Hepatocyte (in vitro differentiated cells): ENCODE data around the gene HMGCL. TPM values are rescaled to one million over a fixed set of nuclear protein-coding genes. Genes with fewer than 3 reads are reported as not detected.
"Not testable (repeated sequence)": the region's sequence is repeated elsewhere in the genome, so short reads cannot be mapped to it uniquely, and the experiment has no call there.

Experiments used
- DNase-seq: peaks from one replicate; pipeline ENCODE4 v3.0.0-alpha.2; 2016; ENCODE audit warnings: low spot score
- H2AFZ ChIP-seq: fragments of 200-600 bp; sonication (generic); 2 replicates; pipeline ENCODE4 v1.6.0; 2016; ENCODE audit warnings: antibody characterized with exemption, mild to moderate bottlenecking
- H3K27ac ChIP-seq: fragments of 200-600 bp; sonication (generic); 2 replicates; pipeline ENCODE4 v1.5.1; 2016; ENCODE audit warnings: mild to moderate bottlenecking
- H3K27me3 ChIP-seq: fragments of 200-600 bp; sonication (generic); 2 replicates; pipeline ENCODE4 v1.6.1; 2016
- H3K36me3 ChIP-seq: fragments of 200-600 bp; sonication (generic); replicated peaks from 2 replicates; pipeline ENCODE4 v1.5.1; 2016; ENCODE audit warnings: low read depth; ENCODE audit not compliant: insufficient read depth
- H3K4me1 ChIP-seq: fragments of 200-600 bp; sonication (generic); 2 replicates; pipeline ENCODE4 v1.5.1; 2016; ENCODE audit warnings: mild to moderate bottlenecking, moderate library complexity; ENCODE audit not compliant: insufficient read depth
- H3K4me2 ChIP-seq: fragments of 200-600 bp; sonication (generic); 2 replicates; pipeline ENCODE4 v1.6.0; 2016
- H3K4me3 ChIP-seq: fragments of 200-600 bp; sonication (generic); 2 replicates; pipeline ENCODE4 v1.5.1; 2016; ENCODE audit warnings: mild to moderate bottlenecking
- H3K79me2 ChIP-seq: fragments of 200-600 bp; sonication (generic); 2 replicates; pipeline ENCODE4 v1.6.0; 2017; ENCODE audit warnings: mild to moderate bottlenecking
- H3K9me2 ChIP-seq: fragments of 200-600 bp; sonication (generic); replicated peaks from 2 replicates; pipeline ENCODE4 v1.6.0; 2017; ENCODE audit warnings: mild to moderate bottlenecking; ENCODE audit not compliant: insufficient read depth
- H3K9me3 ChIP-seq: fragments of 200-600 bp; sonication (generic); 2 replicates; pipeline ENCODE4 v1.5.1; 2016; ENCODE audit warnings: low read depth, mild to moderate bottlenecking
- H4K20me1 ChIP-seq: fragments of 200-600 bp; sonication (generic); 2 replicates; pipeline ENCODE4 v1.6.0; 2016; ENCODE audit warnings: mild to moderate bottlenecking; ENCODE audit not compliant: insufficient read depth, poor library complexity, severe bottlenecking
- EZH2 ChIP-seq: fragments of 200-600 bp; sonication (generic); IDR thresholded peaks from 2 replicates; pipeline ENCODE4 v1.6.1; 2016; ENCODE audit warnings: antibody characterized with exemption, mild to moderate bottlenecking, borderline replicate concordance
- EZH2phosphoT487 ChIP-seq: fragments of 200-600 bp; sonication (generic); IDR thresholded peaks from one replicate; pipeline ENCODE4 v1.6.1; 2018; ENCODE audit warnings: antibody characterized with exemption, mild to moderate bottlenecking, low read depth, moderate library complexity; ENCODE audit not compliant: unreplicated experiment, severe bottlenecking
- WGBS: methylation state at CpG from one replicate; pipeline ENCODE4 v1.1.6; 2016; ENCODE audit warnings: low lambda C conversion rate; ENCODE audit errors: missing lambda C conversion rate; 5-methylcytosine and 5-hydroxymethylcytosine counted together
- polyA plus RNA-seq: library from polyadenylated mRNA; unstranded; fragments of >200 nt; fragmentation: Nextera tagmentation; extraction: Ambion mirVana; gene quantifications from 2 replicates; pipeline ENCODE4 v1.2.1, GENCODE V29; 2016
- total RNA-seq: library from RNA; depleted of rRNA; stranded (reverse); fragments of >200 nt; gene quantifications from 2 replicates; pipeline ENCODE4 v1.2.3, GENCODE V29; 2014
- TF ChIP-seq, protein P1 (sequence below): fragments of 200-600 bp; sonication (generic); IDR thresholded peaks from 2 replicates; pipeline ENCODE4 v1.5.1; 2016; ENCODE audit warnings: antibody characterized with exemption, mild to moderate bottlenecking; ENCODE audit not compliant: poor library complexity

HMGCL gene
- total and polyA plus RNA-seq, 2 experiments from 2014 or later: 78.5 to 90.7 TPM

DNA sequence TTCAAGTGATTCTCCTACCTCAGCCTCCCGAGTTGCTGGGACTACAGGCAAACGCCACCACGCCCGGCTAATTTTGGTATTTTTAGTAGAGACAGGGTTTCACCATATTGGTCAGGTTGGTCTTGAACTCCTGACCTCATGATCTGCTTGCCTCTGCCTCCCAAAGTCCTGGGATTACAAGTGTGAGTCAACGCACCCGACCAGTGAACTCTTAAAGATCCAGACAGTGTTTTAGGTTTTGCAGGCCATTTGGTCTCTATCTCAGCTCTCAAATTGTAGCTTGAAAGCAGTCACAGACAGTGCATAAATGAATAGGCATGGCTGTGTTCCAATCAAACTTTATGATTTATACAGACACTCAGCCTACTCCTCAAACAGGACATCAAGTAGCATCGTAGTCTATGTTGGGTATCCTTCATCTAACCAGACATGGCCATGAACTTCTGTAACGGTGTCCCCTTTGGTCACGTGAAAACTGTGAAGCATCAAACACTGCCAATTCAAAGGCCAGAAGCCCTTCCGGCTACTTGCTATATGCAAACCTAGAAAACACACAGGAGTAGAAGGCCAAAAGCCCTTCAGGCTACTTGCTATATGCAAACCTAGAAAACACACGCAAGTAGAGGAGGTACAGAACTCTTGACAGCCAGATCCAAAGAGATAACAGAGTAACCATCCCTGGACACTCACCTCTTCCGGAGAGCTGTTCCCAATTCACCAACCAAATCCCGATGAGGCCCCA is 39.7 kb upstream of the HMGCL start:
- H3K4me3 ChIP-seq: no peak overlapping the region
- no peaks in the 10 kb centered on the region for H3K9me3 ChIP-seq
- no peak overlapping the region for H2AFZ ChIP-seq
- DNase-seq: no peak
- TF ChIP-seq EZH2phosphoT487: no peak
- no peak for TF ChIP-seq EZH2
- TF ChIP-seq, protein P1, sequence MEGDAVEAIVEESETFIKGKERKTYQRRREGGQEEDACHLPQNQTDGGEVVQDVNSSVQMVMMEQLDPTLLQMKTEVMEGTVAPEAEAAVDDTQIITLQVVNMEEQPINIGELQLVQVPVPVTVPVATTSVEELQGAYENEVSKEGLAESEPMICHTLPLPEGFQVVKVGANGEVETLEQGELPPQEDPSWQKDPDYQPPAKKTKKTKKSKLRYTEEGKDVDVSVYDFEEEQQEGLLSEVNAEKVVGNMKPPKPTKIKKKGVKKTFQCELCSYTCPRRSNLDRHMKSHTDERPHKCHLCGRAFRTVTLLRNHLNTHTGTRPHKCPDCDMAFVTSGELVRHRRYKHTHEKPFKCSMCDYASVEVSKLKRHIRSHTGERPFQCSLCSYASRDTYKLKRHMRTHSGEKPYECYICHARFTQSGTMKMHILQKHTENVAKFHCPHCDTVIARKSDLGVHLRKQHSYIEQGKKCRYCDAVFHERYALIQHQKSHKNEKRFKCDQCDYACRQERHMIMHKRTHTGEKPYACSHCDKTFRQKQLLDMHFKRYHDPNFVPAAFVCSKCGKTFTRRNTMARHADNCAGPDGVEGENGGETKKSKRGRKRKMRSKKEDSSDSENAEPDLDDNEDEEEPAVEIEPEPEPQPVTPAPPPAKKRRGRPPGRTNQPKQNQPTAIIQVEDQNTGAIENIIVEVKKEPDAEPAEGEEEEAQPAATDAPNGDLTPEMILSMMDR: no peak
- H3K36me3 ChIP-seq: no peaks in the 10 kb centered on the region
- no peaks in the 10 kb centered on the region for H3K4me1 ChIP-seq
- no peaks in the 10 kb centered on the region for H3K9me2 ChIP-seq
- no peaks in the 10 kb centered on the region for H3K27me3 ChIP-seq
- 91% methylated on average over 13 of the region's 13 CpGs for WGBS
- no peak overlapping the region for H3K4me2 ChIP-seq
- peaks cover 6% of the 10 kb centered on the region for H3K79me2 ChIP-seq
- no peaks in the 10 kb centered on the region for H4K20me1 ChIP-seq
- H3K27ac ChIP-seq: no peak overlapping the region

DNA sequence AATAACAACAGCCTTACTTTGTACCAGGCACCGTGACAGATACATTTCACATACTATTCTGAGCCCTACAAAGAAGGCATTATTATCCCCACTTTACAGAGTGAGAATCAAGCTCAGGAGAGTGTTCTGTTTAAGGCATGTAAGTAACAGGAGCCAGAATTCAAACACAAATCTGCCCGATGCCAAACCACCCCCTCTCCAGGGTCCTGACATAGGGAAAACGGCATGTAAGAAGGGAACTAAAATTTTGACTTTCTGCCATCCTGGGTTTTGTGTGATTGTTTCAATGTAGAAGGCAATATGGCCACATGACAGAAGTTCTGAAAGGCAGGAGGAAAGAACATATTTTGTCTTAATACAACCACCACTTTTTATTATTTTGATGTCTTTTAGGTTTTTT is 37.4 kb upstream of the HMGCL start:
- Histone ChIP-seq H3K9me2 (no peaks in the 10 kb centered on the region), H3K4me2 (no peak overlapping the region), H3K4me3 (no peak overlapping the region), H3K36me3 (no peaks in the 10 kb centered on the region), H3K27me3 (no peaks in the 10 kb centered on the region), H3K4me1 (no peaks in the 10 kb centered on the region), H3K27ac (no peak overlapping the region), H4K20me1 (no peaks in the 10 kb centered on the region), H2AFZ (no peak overlapping the region), H3K9me3 (no peaks in the 10 kb centered on the region), H3K79me2 (peaks cover 6% of the 10 kb centered on the region)
- 92% methylated on average over 3 of the region's 3 CpGs for WGBS
- TF ChIP-seq EZH2phosphoT487 (no peak), EZH2 (no peak)
- TF ChIP-seq, protein P1: no peak
- no peak for DNase-seq

DNA sequence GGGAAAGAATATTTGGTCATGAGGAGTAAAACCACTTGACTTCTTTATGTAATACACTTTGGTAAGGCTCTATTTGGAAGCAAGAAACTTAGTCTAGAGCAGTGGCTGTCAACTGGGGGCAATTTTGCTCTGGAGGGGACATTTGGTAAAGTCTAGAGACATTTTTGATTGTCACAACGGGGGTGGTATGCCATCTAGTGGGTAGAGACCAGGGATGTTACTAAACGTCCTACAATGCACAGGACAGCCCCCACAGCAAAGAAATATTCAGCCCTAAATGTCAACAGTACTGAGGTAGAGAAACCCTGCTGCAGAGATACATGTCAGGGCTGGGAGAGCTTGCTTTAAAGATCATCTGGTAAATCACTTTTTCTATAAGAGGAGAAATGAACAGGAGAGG is 29.3 kb upstream of the HMGCL start:
- Histone ChIP-seq H3K27me3 (no peaks in the 10 kb centered on the region), H3K4me2 (no peak overlapping the region), H3K4me3 (no peak overlapping the region), H2AFZ (no peak overlapping the region), H3K9me3 (no peaks in the 10 kb centered on the region), H3K27ac (no peak overlapping the region), H3K4me1 (no peaks in the 10 kb centered on the region), H3K36me3 (no peaks in the 10 kb centered on the region), H4K20me1 (no peaks in the 10 kb centered on the region), H3K9me2 (no peaks in the 10 kb centered on the region), H3K79me2 (no peaks in the 10 kb centered on the region)
- no peak for DNase-seq
- TF ChIP-seq EZH2: no peak
- TF ChIP-seq, protein P1: no peak
- TF ChIP-seq EZH2phosphoT487: no peak
- 43% methylated on average over 2 of the region's 2 CpGs for WGBS

DNA sequence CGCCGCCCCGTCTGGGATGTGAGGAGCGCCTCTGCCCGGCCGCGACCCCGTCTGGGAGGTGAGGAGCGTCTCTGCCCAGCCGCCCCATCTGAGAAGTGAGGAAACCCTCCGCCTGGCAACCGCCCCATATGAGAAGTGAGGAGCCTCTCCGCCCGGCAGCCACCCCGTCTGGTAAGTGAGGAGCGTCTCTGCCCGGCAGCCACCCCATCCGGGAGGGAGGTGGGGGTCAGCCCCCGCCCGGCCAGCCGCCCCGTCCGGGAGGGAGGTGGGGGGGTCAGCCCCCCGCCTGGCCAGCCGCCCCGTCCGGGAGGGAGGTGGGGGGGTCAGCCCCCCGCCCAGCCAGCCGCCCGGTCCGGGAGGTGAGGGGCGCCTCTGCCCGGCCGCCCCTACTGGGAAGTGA is 27.9 kb upstream of the HMGCL start:
- no CpG with 5 or more reads among the region's 34 CpGs for WGBS
- H3K36me3 ChIP-seq, H3K27ac ChIP-seq, H3K4me3 ChIP-seq, H4K20me1 ChIP-seq, H2AFZ ChIP-seq, H3K27me3 ChIP-seq, H3K9me2 ChIP-seq, H3K9me3 ChIP-seq, H3K4me1 ChIP-seq, H3K79me2 ChIP-seq, DNase-seq, H3K4me2 ChIP-seq: not testable (repeated sequence)

DNA sequence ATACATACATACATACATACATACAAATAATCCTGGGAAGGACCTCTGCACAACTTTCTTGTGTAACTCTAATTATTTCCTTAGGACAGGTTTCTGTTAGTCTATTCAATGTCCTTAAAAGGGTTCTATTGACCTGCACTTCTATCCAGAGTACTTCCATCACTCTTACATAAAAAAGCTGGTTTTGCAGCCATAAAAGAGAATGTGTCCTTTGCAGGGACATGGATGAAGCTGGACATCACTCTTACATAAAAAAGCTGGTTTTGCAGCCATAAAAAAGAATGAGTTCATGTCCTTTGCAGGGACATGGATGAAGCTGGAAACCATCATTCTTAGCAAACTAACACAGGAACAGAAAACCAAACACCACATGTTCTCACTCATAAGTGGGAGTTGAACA is 26.2 kb upstream of the HMGCL start:
- DNase-seq, H3K4me2 ChIP-seq, H3K27ac ChIP-seq, H3K36me3 ChIP-seq, H3K9me2 ChIP-seq, H3K4me1 ChIP-seq, H4K20me1 ChIP-seq, H3K79me2 ChIP-seq, H3K9me3 ChIP-seq, H3K27me3 ChIP-seq, H2AFZ ChIP-seq, H3K4me3 ChIP-seq: not testable (repeated sequence)
